ENCODE measurements around the gene ASPSCR1.
A peak's percentile ranks its signal among the peaks of the same experiment; 100 is the strongest.

ASPSCR1 gene

GRCh38 chr17:82021107-82021899 lies 43.9 kb downstream of the ASPSCR1 start:
- peak; percentile 69 for TF ChIP-seq CTCF (IDR thresholded peaks at IDR 0.05; ENCODE audit: low read depth, low read length)
- TF ChIP-seq, protein P1, sequence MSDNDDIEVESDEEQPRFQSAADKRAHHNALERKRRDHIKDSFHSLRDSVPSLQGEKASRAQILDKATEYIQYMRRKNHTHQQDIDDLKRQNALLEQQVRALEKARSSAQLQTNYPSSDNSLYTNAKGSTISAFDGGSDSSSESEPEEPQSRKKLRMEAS (IDR thresholded peaks at IDR 0.05; ENCODE audit: low read depth, low read length) = no peak
- peak overlapping the region; percentile 84 for H3K4me3 ChIP-seq (ENCODE audit: low read depth, low read length)
- DNase-seq (ENCODE audit: low read depth) = peak; percentile 67

- no peak for DNase-seq (ENCODE audit: low read depth)
- peak overlapping the region; percentile 84 for H3K4me3 ChIP-seq (ENCODE audit: low read depth, low read length)
- TF ChIP-seq, protein P1 (IDR thresholded peaks at IDR 0.05; ENCODE audit: low read depth, low read length) = peak; percentile 10; the same call in 1 of the 2 replicates
- no peak for TF ChIP-seq POLR2A (IDR thresholded peaks at IDR 0.05; ENCODE audit: extremely low read depth, insufficient read length)
Observed at GRCh38 chr17:82021900-82022309, 44.5 kb downstream of the ASPSCR1 start.

DNA sequence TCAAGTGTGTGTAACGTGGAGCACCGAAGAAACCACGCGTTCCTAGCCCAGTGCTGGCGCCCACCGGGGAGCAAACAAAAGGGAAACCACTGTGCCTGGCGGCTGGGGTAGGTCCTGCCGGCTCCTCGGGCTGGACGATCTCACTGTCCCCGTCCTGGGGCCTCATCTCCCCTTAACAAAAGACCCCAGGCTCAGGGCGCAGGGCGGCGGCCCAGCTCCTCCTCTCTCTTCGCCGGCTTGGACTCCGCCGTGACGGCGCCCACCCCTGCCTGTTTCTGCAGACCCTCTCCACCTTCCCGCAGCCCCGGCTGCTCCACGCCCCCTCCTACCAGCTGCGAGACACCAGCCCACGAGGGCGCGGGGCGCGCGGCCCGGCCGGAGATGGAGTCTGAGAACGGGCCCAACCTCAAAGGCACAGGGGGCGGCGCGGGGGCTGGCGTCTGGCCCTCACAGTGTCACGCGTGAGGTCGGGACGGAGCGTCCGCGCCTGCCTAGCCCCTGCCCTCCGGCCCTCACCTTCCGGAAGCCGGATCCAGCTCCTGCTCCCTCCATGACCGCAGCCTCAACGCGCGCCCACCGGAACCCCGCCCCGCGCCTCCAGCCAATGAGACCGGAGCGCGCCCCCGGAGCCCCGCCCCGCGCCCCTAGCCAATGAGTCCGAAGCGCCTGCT lies 45.0 kb downstream of the ASPSCR1 start, which contains the start of gene CENPX:
Gene CENPX (minus strand): TSS at position 569 of the 671 bp plus-strand sequence. CDS start 17 bp downstream, at position 552.
- H3K4me3 ChIP-seq (ENCODE audit: low read depth, low read length) = peak within 1 kb of the TSS; percentile 84
- no peak for TF ChIP-seq CTCF (IDR thresholded peaks at IDR 0.05; ENCODE audit: low read depth, low read length)
- TF ChIP-seq MYC (IDR thresholded peaks at IDR 0.05; ENCODE audit: low read depth, low read length) = peak; percentile 26; the same call in 1 of the 2 replicates
- TF ChIP-seq POLR2A (IDR thresholded peaks at IDR 0.05; ENCODE audit: extremely low read depth, insufficient read length) = peak; percentile 74
- no peak for DNase-seq (ENCODE audit: low read depth)

- peak; percentile 100 for DNase-seq (ENCODE audit: low read depth)
- H3K4me3 ChIP-seq (ENCODE audit: low read depth, low read length) = peak within 1 kb of the TSS; percentile 84
- TF ChIP-seq CTCF (IDR thresholded peaks at IDR 0.05; ENCODE audit: low read depth, low read length) = no peak
- TF ChIP-seq, protein P1 (IDR thresholded peaks at IDR 0.05; ENCODE audit: low read depth, low read length) = peak; percentile 13; the same call in 1 of the 2 replicates
- no peak for TF ChIP-seq POLR2A (IDR thresholded peaks at IDR 0.05; ENCODE audit: extremely low read depth, insufficient read length)
- TF ChIP-seq MYC (IDR thresholded peaks at IDR 0.05; ENCODE audit: low read depth, low read length) = peak; percentile 7; the same call in 1 of the 2 replicates
Observed at GRCh38 chr17:82022981-82023446, 45.6 kb downstream of the ASPSCR1 start, which contains the start of gene LRRC45. Gene LRRC45 (plus strand): TSS chr17:82023305. CDS start chr17:82023644, 339 bp downstream.

DNA sequence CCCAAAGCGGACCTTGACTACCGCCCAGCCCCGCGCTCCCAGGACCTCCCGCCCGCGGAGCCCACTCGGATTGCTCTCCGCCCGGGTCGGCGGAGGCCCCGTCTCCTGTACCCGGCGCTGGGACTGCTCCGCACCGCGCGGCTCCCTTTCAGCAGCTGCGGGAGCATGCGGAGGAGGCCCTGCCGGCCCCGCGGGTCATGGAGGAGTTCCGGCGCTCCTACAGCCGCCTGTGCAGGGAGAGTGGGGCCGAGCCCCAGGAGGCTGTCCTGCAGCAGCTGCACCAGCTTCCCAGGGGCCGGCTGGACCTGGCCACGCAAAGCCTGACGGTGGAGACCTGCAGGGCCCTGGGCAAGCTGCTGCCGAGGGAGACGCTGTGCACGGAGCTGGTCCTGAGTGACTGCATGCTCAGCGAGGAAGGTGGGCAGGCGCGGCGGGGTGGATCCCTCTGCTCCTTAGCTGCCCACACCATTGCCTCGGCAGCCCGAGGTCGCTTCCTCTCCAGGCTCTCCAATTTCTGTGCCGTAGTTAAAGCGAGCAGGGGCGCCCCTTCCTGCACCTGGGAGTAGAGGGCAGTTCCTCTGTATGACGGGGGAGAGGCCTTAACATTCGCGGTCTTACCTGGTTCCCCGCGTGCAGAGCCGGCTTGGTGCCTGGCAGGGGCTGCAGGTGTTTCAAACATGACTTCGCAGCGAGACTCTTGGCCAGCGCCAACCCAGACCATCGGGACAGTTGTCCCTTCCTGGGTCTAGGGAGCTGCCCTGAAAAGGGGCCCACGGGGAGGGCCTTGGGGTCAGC lies 46.2 kb downstream of the ASPSCR1 start:
- TF ChIP-seq, protein P1 (IDR thresholded peaks at IDR 0.05; ENCODE audit: low read depth, low read length) = peak; percentile 3; the same call in 1 of the 2 replicates
- TF ChIP-seq MYC (IDR thresholded peaks at IDR 0.05; ENCODE audit: low read depth, low read length) = no peak
- no peak for TF ChIP-seq POLR2A (IDR thresholded peaks at IDR 0.05; ENCODE audit: extremely low read depth, insufficient read length)
- no peak for TF ChIP-seq CTCF (IDR thresholded peaks at IDR 0.05; ENCODE audit: low read depth, low read length)
- H3K4me3 ChIP-seq (ENCODE audit: low read depth, low read length) = peak overlapping the region; percentile 61
- peak; percentile 69 for DNase-seq (ENCODE audit: low read depth)
